AG04449 (cell line): Measurements from ENCODE around the gene WWC1.

ENCODE experiments used
- CTCF ChIA-PET: fragments of 350-600 bp; formaldehyde crosslinking; extraction: SDS; loops from one replicate; lab custom pipeline; 2021; ENCODE audit warnings: antibody characterized with exemption; lab: Yijun Ruan, JAX
- POLR2A ChIA-PET: fragments of 400-600, 350-600 bp; formaldehyde crosslinking; extraction: SDS; loops from one replicate; lab custom pipeline; 2020; ENCODE audit warnings: antibody characterized with exemption, inconsistent platforms; lab: Yijun Ruan, JAX
- DNase-seq: peaks from one replicate; pipeline ENCODE4 v3.0.0-alpha.2; 2010; ENCODE audit warnings: low read depth, low spot score
- H3K4me3 ChIP-seq: 2 replicates; pipeline ENCODE4 v1.5.1; 2011; ENCODE audit warnings: low read depth, mild to moderate bottlenecking, control low read depth, low read length
- TF ChIP-seq, protein P1 (sequence below): IDR thresholded peaks from one replicate; pipeline ENCODE4 v1.5.1; 2011; ENCODE audit warnings: mild to moderate bottlenecking, moderate library complexity, low read length, control low read depth, inconsistent platforms; ENCODE audit not compliant: insufficient read depth; ENCODE audit errors: missing control alignments

Gene WWC1

DNA sequence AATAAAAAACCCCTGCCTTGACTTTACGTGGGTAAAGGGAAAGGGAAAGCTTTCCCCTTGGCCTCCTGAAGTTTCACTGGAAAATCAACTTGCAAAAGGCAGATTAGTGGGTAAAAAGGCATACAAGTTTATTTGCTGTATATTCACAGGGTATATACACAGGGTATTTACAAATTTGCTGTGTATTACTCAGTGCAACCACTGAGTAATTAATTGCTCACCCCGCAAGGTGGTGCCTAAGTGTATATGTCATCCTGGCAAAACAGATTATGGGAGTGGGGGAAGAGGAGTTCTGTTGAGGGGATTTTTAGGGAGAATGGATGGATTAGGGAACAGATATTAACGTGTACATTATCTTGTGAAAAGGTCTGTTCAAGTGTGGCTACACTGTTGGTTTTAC, 187.7 kb downstream of the WWC1 start:
- ChIA-PET CTCF (no interaction called here), POLR2A (no interaction called here)
- TF ChIP-seq, protein P1, sequence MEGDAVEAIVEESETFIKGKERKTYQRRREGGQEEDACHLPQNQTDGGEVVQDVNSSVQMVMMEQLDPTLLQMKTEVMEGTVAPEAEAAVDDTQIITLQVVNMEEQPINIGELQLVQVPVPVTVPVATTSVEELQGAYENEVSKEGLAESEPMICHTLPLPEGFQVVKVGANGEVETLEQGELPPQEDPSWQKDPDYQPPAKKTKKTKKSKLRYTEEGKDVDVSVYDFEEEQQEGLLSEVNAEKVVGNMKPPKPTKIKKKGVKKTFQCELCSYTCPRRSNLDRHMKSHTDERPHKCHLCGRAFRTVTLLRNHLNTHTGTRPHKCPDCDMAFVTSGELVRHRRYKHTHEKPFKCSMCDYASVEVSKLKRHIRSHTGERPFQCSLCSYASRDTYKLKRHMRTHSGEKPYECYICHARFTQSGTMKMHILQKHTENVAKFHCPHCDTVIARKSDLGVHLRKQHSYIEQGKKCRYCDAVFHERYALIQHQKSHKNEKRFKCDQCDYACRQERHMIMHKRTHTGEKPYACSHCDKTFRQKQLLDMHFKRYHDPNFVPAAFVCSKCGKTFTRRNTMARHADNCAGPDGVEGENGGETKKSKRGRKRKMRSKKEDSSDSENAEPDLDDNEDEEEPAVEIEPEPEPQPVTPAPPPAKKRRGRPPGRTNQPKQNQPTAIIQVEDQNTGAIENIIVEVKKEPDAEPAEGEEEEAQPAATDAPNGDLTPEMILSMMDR: no peak
- no peak for DNase-seq
- H3K4me3 ChIP-seq: no peak overlapping the region

DNA sequence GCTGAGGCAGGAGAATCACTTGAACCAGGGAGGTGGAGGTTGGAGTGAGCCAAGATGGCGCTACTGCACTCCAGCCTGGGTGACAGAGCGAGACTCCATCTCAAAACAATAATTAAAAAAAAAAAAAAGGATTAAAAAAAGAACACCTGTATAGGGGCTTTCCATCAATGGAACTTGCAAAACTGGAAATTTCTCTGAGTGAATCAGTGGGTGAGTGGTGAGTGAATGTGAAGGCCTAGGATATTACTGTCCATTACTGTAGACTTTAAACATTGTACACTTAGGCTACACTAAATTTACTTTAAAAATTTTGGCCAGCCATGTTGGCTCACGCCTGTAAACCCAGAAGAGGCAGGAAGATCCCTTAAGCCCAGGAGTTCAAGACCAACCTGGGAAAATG, 189.2 kb downstream of the WWC1 start:
- DNase-seq: no peak
- ChIA-PET POLR2A (no interaction called here), CTCF (interaction anchor here (1.0 to 8.5 kb wide), 4 partner anchors 9 to 211 kb away, joined by 3 to 97 read pairs (median 4); no protein-coding TSS in a partner anchor)
- TF ChIP-seq, protein P1: no peak
- H3K4me3 ChIP-seq: no peak overlapping the region

DNA sequence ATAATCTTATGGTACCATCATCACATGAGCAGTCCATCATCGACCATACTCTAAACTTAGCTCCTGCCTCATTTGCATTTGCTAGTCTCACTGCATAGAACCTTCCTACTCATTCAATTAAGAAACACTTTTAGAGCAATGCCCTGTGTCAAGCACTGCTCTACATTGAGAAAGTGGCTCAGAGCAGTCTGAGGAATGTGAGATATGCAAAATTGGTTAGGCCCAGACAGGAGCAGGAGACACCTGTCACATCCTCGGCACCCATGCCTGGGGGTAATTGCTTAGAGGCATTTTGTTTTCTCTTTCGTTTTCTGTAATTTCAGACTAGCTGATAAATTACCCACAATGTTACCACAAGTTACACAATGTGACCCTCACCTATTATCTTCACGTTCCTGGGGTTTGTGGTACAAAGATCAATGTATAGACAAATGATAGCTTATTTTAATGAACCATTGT, 189.9 kb downstream of the WWC1 start:
- ChIA-PET CTCF (interaction anchor here (0.6 to 8.5 kb wide), 7 partner anchors 10 to 211 kb away, joined by 3 to 97 read pairs (median 3); no protein-coding TSS in a partner anchor), POLR2A (no interaction called here)
- no peak overlapping the region for H3K4me3 ChIP-seq
- no peak for DNase-seq
- TF ChIP-seq, protein P1: no peak

DNA sequence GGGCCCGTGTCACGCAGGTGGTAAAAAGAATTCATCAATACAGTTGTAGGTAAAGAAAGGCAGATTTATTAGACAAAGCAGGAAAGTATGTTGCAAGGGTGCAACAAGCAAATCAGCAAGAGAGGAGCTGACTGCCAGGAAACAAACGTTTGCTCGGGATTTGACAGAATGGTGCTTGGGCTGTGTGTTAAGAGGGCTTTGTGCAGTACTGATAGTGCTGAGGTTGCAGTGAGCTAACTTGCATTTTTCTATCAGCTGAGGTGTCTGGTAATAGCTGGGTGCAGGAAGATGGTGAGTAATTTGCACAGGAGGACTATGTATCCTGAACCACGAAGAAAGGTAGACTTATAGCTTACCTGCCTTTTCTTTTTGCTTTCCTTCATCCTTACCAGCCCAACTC, 190.9 kb downstream of the WWC1 start:
- TF ChIP-seq, protein P1: no peak
- no peak for DNase-seq
- H3K4me3 ChIP-seq: no peak overlapping the region
- ChIA-PET CTCF (interaction anchor here (1.2 to 8.5 kb wide), 3 partner anchors 24 to 212 kb away, joined by 3 to 97 read pairs (median 3); no protein-coding TSS in a partner anchor), POLR2A (no interaction called here)

DNA sequence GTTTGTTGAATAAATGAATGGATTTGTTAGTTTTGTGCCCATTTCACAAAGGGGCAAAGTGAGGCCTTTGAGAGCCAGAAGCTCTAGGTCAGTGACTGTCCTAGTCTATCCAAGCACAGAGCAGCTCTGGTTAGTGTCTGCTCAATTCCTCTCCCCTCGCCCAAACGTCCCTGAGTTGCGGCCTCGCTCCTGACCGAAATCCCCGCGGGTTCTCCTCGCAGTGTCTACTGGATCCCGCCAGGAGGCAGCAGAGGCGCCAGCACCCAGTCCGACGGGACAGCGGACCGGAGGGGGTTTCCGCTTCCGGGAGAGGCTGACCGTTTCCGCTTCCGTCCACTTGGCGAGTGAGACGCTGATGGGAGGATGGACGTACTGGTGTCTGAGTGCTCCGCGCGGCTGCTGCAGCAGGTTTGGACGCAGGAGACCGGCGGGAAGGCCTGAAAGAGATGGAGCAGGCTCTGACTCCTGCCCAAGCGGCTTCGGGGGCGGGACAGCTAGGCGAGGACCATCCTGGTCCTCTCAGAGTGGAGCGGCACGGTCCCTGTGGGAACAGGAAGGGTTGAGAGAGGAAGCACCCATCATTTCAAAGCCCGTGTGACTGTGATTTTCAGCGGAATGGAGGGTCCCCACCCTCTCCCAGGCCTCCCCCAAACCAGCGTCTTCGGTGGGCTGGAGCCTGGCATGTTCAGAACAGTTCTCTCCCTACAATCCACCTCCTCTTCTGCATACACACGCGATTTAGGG, 194.9 kb downstream of the WWC1 start, which contains the start of gene RARS1:
RARS1 (plus strand) TSS at position 336 of the 744 bp plus-strand sequence; CDS start at position 364, 28 bp downstream.
- CTCF ChIA-PET: interaction anchor here (0.6 to 8.5 kb wide), 29 partner anchors 9 to 904 kb away, joined by 3 to 97 read pairs (median 4); partner anchors contain the start of gene WWC1

DNA sequence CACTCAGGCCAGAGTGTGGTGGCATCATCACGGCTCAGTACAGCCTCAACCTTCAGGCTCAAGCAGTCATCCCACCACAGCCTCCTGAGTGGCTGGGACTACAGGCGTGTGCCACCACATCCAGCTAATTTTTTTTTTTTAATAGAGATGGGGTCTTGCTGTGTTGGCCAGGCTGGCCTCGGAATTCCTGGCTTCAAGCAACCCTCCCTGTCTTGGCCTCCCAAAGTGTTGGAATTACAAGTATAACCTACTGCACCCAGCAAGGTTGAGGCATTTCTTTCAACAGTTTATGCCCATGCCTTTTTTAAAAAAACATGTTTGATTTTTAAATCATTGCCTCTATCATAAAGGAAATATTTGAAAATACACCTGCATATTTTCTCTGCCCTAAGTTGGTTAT, 197.6 kb downstream of the WWC1 start:
- TF ChIP-seq, protein P1: no peak
- no peak for DNase-seq
- H3K4me3 ChIP-seq: no peak overlapping the region
- ChIA-PET POLR2A (no interaction called here), CTCF (interaction anchor here (1.2 to 8.5 kb wide), 4 partner anchors 8 to 219 kb away, joined by 4 to 97 read pairs (median 26); partner anchors contain the start of gene WWC1)

More for the DNA sequence above, 194.9 kb downstream of the WWC1 start, which contains the start of gene RARS1:
- peak within 1 kb of the TSS; percentile 64 for H3K4me3 ChIP-seq
- peak; percentile 65 for DNase-seq
- POLR2A ChIA-PET: interaction anchor here (1.0 to 1.7 kb wide), 3 partner anchors 12 to 51 kb away, joined by 3 to 4 read pairs (median 4); no protein-coding TSS in a partner anchor
- TF ChIP-seq, protein P1: peak; percentile 99
